HepG2 (cell line): ENCODE measurements around the gene CUL4A. TPM values are rescaled to one million over a fixed set of nuclear protein-coding genes. Genes with fewer than 3 reads are reported as not detected.
A peak's percentile ranks its signal among the peaks of the same experiment; 100 is the strongest.

Source experiments
- CHD4 ChIP-seq: fragments of 200-600 bp; sonication (generic); IDR thresholded peaks from 2 replicates; pipeline ENCODE4 v1.7.0; 2017; ENCODE audit warnings: mild to moderate bottlenecking, low read length, borderline replicate concordance
- CREM ChIP-seq, 2 experiments: sonication (generic) in 1 of 2; formaldehyde crosslinking in 1 of 2; IDR thresholded peaks; 2 replicates each; pipeline versions ENCODE4 v1.4.0 to v1.6.1; 2016 to 2020; ENCODE audit warnings: antibody characterized with exemption in 1 of 2, mild to moderate bottlenecking in 1 of 2, missing genetic modification reagents in 1 of 2
- FOSL2 ChIP-seq: sonication (generic); formaldehyde crosslinking; IDR thresholded peaks from 2 replicates; pipeline ENCODE4 v1.4.0; 2020; ENCODE audit warnings: missing genetic modification reagents
- NFAT5 ChIP-seq: sonication (generic); formaldehyde crosslinking; IDR thresholded peaks from 2 replicates; pipeline ENCODE4 v1.4.0; 2020; ENCODE audit warnings: missing genetic modification reagents
- RXRB ChIP-seq: IDR thresholded peaks from 2 replicates; pipeline ENCODE4 v1.6.1; 2016; ENCODE audit warnings: borderline replicate concordance, missing genetic modification reagents, missing compliant biosample characterization
- SP1 ChIP-seq, 2 experiments: fragments of 450-650 bp in 1 of 2; sonication (generic) in 1 of 2; formaldehyde crosslinking in 1 of 2; IDR thresholded peaks; 2 replicates each; pipeline versions ENCODE4 v1.4.0 to v1.6.1; 2016 to 2020; ENCODE audit warnings: missing genetic modification reagents in 1 of 2
- ZNF121 ChIP-seq: sonication (generic); formaldehyde crosslinking; IDR thresholded peaks from 2 replicates; pipeline ENCODE4 v1.5.0; 2020; ENCODE audit warnings: mild to moderate bottlenecking, missing genetic modification reagents
- ZNF547 ChIP-seq: sonication (generic); formaldehyde crosslinking; IDR thresholded peaks from 2 replicates; pipeline ENCODE4 v1.5.1; 2020; ENCODE audit warnings: mild to moderate bottlenecking, missing genetic modification reagents
- ZNF574 ChIP-seq: sonication (generic); formaldehyde crosslinking; IDR thresholded peaks from 2 replicates; pipeline ENCODE4 v1.4.0; 2020; ENCODE audit warnings: missing genetic modification reagents
- ZNF639 ChIP-seq: conservative IDR thresholded peaks from 2 replicates; pipeline ENCODE4 v1.6.1; 2018; ENCODE audit warnings: missing genetic modification reagents
- ZSCAN12 ChIP-seq: sonication (generic); formaldehyde crosslinking; IDR thresholded peaks from 2 replicates; pipeline ENCODE4 v1.9.0; 2021; ENCODE audit warnings: mild to moderate bottlenecking, missing genetic modification reagents
- ZSCAN25 ChIP-seq: sonication (generic); formaldehyde crosslinking; IDR thresholded peaks from 2 replicates; pipeline ENCODE4 v1.8.0; 2022; ENCODE audit warnings: mild to moderate bottlenecking, missing genetic modification reagents
- polyA plus RNA-seq, 8 experiments: library from polyadenylated mRNA; depleted of rRNA in 3 of 8; stranded (reverse) in 7 of 8; unstranded in 1 of 8; fragments of >200 nt; fragmentation: Illumina TruSeq in 4 of 8; extraction: Trizol in 4 of 8; gene quantifications; 2 replicates each; pipeline versions ENCODE4 v1.2.1 to v1.2.3, GENCODE V29; 2011 to 2016; ENCODE audit warnings: low read depth in 4 of 8, missing spikeins in 1 of 8, mixed read lengths in 1 of 8; ENCODE audit not compliant: insufficient read depth in 1 of 8
- total RNA-seq, 5 experiments: library from RNA; depleted of rRNA; stranded (reverse); fragments of >200 nt; fragmentation: Illumina TruSeq; extraction: Trizol; gene quantifications; 2 replicates each; pipeline ENCODE4 v1.2.3, GENCODE V29; 2016; ENCODE audit warnings: low read depth in 1 of 5
- TF ChIP-seq, protein P1 (sequence below): sonication (generic); formaldehyde crosslinking; IDR thresholded peaks from 2 replicates; pipeline ENCODE4 v1.4.0; 2020; ENCODE audit warnings: missing genetic modification reagents; ENCODE audit errors: not compliant biosample characterization
- TF ChIP-seq, protein P2 (sequence below): sonication (generic); formaldehyde crosslinking; IDR thresholded peaks from 2 replicates; pipeline ENCODE4 v1.8.1; 2022; ENCODE audit warnings: low read depth, mild to moderate bottlenecking, missing genetic modification reagents

Gene CUL4A
- total and polyA plus RNA-seq, 2 of the 13 experiments (the other 11 are each of a cell fraction or from before 2014, with no cell fraction given) = 51.2 to 75.3 TPM

- peak; percentile 95 for TF ChIP-seq ZNF574 (CRISPR knock-in tag)
- peak; percentile 91 for TF ChIP-seq ZNF547 (CRISPR knock-in tag)
- TF ChIP-seq CHD4 = no peak
- TF ChIP-seq RXRB = peak; percentile 71
- peak; percentile 47; the same call in 1 of the 2 replicates for TF ChIP-seq ZSCAN12 (CRISPR knock-in tag)
- TF ChIP-seq, protein P1, sequence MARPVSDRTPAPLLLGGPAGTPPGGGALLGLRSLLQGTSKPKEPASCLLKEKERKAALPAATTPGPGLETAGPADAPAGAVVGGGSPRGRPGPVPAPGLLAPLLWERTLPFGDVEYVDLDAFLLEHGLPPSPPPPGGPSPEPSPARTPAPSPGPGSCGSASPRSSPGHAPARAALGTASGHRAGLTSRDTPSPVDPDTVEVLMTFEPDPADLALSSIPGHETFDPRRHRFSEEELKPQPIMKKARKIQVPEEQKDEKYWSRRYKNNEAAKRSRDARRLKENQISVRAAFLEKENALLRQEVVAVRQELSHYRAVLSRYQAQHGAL = no peak
- TF ChIP-seq ZNF121 (CRISPR knock-in tag) = peak; percentile 68
- TF ChIP-seq, protein P2, sequence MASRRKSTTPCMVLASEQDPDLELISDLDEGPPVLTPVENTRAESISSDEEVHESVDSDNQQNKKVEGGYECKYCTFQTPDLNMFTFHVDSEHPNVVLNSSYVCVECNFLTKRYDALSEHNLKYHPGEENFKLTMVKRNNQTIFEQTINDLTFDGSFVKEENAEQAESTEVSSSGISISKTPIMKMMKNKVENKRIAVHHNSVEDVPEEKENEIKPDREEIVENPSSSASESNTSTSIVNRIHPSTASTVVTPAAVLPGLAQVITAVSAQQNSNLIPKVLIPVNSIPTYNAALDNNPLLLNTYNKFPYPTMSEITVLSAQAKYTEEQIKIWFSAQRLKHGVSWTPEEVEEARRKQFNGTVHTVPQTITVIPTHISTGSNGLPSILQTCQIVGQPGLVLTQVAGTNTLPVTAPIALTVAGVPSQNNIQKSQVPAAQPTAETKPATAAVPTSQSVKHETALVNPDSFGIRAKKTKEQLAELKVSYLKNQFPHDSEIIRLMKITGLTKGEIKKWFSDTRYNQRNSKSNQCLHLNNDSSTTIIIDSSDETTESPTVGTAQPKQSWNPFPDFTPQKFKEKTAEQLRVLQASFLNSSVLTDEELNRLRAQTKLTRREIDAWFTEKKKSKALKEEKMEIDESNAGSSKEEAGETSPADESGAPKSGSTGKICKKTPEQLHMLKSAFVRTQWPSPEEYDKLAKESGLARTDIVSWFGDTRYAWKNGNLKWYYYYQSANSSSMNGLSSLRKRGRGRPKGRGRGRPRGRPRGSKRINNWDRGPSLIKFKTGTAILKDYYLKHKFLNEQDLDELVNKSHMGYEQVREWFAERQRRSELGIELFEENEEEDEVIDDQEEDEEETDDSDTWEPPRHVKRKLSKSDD (CRISPR knock-in tag) = 0 out of 2 replicates have a peak, but pooled peaks have one; percentile 47
- TF ChIP-seq FOSL2 (CRISPR knock-in tag) = peak; percentile 72
- no peak; the same call in 1 of the 2 replicates for TF ChIP-seq NFAT5 (CRISPR knock-in tag)
- TF ChIP-seq ZNF639 = peak; percentile 99
- TF ChIP-seq SP1 (IDR thresholded peaks at IDR 0.05) = no peak
- peak; percentile 93 for TF ChIP-seq SP1 (CRISPR knock-in tag; IDR thresholded peaks at IDR 0.05)
- peak; percentile 89 for TF ChIP-seq CREM (IDR thresholded peaks at IDR 0.05)
- peak; percentile 80 for TF ChIP-seq CREM (CRISPR knock-in tag; IDR thresholded peaks at IDR 0.05)
- TF ChIP-seq ZSCAN25 (CRISPR knock-in tag) = peak; percentile 83; the same call in 1 of the 2 replicates
Observed at GRCh38 chr13:113208421-113209335, 735 bp upstream of the CUL4A start, which contains the start of gene PCID2 (continued).
